ENCODE measurements around the gene SLC12A3.

DNA sequence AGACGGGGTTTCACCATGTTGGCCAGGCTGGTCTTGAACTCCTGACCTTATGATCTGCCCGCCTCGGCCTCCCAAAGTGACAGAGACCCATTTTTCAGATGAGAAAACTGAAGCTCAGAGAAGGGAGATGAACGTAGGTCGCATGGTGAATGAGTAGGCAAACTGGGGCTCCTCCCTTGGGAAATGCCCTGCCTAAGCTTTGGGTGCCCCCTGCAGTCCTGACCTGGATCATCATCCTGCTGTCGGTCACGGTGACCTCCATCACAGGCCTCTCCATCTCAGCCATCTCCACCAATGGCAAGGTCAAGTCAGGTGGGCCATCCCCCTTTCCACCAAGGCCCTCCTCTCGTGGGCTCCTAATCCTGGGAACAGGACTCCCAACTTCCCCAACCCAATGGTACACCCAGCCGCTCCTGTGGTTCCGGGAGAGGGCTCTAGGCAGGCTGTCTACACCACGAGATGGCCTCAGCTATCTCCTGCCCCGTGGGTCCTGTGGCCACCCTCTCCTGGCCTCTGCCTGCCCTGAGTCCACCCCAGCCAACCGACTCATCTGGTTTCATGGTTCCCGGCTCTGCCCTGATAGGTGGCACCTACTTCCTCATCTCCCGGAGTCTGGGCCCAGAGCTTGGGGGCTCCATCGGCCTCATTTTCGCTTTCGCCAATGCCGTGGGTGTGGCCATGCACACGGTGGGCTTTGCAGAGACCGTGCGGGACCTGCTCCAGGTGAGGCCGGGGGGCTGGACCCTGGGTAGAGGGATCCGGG is 4.7 kb downstream of the SLC12A3 start:
- TF ChIP-seq POLR2A (IDR thresholded peaks at IDR 0.05) (no peak), EP300 (IDR thresholded peaks at IDR 0.05) (no peak), POLR2AphosphoS5 (IDR thresholded peaks at IDR 0.05) (no peak)
- TF ChIP-seq, protein P1, sequence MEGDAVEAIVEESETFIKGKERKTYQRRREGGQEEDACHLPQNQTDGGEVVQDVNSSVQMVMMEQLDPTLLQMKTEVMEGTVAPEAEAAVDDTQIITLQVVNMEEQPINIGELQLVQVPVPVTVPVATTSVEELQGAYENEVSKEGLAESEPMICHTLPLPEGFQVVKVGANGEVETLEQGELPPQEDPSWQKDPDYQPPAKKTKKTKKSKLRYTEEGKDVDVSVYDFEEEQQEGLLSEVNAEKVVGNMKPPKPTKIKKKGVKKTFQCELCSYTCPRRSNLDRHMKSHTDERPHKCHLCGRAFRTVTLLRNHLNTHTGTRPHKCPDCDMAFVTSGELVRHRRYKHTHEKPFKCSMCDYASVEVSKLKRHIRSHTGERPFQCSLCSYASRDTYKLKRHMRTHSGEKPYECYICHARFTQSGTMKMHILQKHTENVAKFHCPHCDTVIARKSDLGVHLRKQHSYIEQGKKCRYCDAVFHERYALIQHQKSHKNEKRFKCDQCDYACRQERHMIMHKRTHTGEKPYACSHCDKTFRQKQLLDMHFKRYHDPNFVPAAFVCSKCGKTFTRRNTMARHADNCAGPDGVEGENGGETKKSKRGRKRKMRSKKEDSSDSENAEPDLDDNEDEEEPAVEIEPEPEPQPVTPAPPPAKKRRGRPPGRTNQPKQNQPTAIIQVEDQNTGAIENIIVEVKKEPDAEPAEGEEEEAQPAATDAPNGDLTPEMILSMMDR (IDR thresholded peaks at IDR 0.05), result peak in 3 of 6 experiments; percentile 18 to 53 (median 49)
